SK-N-SH treated with all-trans-retinoic acid at 6 μM for 48 hours (cell line): ENCODE measurements around the gene TRAK2.

Experiments used
- ATAC-seq: fragments of 200-7000 bp; cut with Tn5 transposase; 3 replicates; pipeline ENCODE4 v1.9.1; 2020; ENCODE audit warnings: mild to moderate bottlenecking, moderate library complexity
- ARNTL ChIP-seq: fragments of 450-650 bp; formaldehyde crosslinking; IDR thresholded peaks from 2 replicates; pipeline ENCODE4 v1.5.0; 2020; ENCODE audit warnings: low read depth, mild to moderate bottlenecking, moderate library complexity, borderline replicate concordance
- BACH2 ChIP-seq: fragments of 250-450 bp; sonication (Bioruptor Pico); IDR thresholded peaks from 2 replicates; pipeline ENCODE4 v1.9.0; 2021; ENCODE audit warnings: mild to moderate bottlenecking, borderline replicate concordance
- CSDC2 ChIP-seq: fragments of 250-450 bp; sonication (Bioruptor Pico); IDR thresholded peaks from 2 replicates; pipeline ENCODE4 v1.5.0; 2020; ENCODE audit warnings: mild to moderate bottlenecking, moderate library complexity
- ESRRG ChIP-seq: fragments of 250-450 bp; sonication (Bioruptor Pico); IDR thresholded peaks from 2 replicates; pipeline ENCODE4 v1.6.1; 2021; ENCODE audit warnings: mild to moderate bottlenecking
- GLIS3 ChIP-seq: fragments of 250-450 bp; sonication (Bioruptor Pico); IDR thresholded peaks from 2 replicates; pipeline ENCODE4 v1.5.0; 2020; ENCODE audit warnings: mild to moderate bottlenecking, moderate library complexity
- ISL1 ChIP-seq: fragments of 250-450 bp; sonication (Bioruptor Pico); IDR thresholded peaks from 2 replicates; pipeline ENCODE4 v2.1.2; 2022; ENCODE audit warnings: mild to moderate bottlenecking, moderate library complexity
- OSR1 ChIP-seq: fragments of 250-450 bp; sonication (Bioruptor Pico); IDR thresholded peaks from 2 replicates; pipeline ENCODE4 v1.8.0; 2022; ENCODE audit warnings: moderate library complexity, mild to moderate bottlenecking, inconsistent platforms
- PPARA ChIP-seq: fragments of 250-450 bp; sonication (Bioruptor Pico); IDR thresholded peaks from 2 replicates; pipeline ENCODE4 v1.5.0; 2020; ENCODE audit warnings: mild to moderate bottlenecking, borderline replicate concordance
- RARB ChIP-seq: fragments of 250-450 bp; sonication (Bioruptor Pico); IDR thresholded peaks from 2 replicates; pipeline ENCODE4 v1.8.0; 2021; ENCODE audit warnings: mild to moderate bottlenecking, moderate library complexity
- SNAI2 ChIP-seq: fragments of 250-450 bp; sonication (Bioruptor Pico); IDR thresholded peaks from 2 replicates; pipeline ENCODE4 v1.5.0; 2020; ENCODE audit warnings: mild to moderate bottlenecking, moderate library complexity
- TCF4 ChIP-seq: fragments of 250-450 bp; sonication (Bioruptor Pico); IDR thresholded peaks from 2 replicates; pipeline ENCODE4 v1.8.0; 2021; ENCODE audit warnings: mild to moderate bottlenecking, moderate library complexity, borderline replicate concordance
- TOX ChIP-seq: fragments of 250-450 bp; sonication (Bioruptor Pico); IDR thresholded peaks from 2 replicates; pipeline ENCODE4 v1.8.0; 2021; ENCODE audit warnings: mild to moderate bottlenecking, moderate library complexity, borderline replicate concordance
- ZC3H10 ChIP-seq: fragments of 250-450 bp; sonication (Bioruptor Pico); IDR thresholded peaks from 2 replicates; pipeline ENCODE4 v1.5.1; 2021; ENCODE audit warnings: mild to moderate bottlenecking, moderate library complexity
- ZFP3 ChIP-seq: fragments of 250-450 bp; sonication (Bioruptor Pico); IDR thresholded peaks from 2 replicates; pipeline ENCODE4 v1.5.0; 2020; ENCODE audit warnings: mild to moderate bottlenecking, moderate library complexity
- ZFP30 ChIP-seq: fragments of 450-650 bp; formaldehyde crosslinking; IDR thresholded peaks from 2 replicates; pipeline ENCODE4 v1.5.0; 2022; ENCODE audit warnings: mild to moderate bottlenecking, moderate library complexity
- ZNF565 ChIP-seq: fragments of 450-650 bp; formaldehyde crosslinking; conservative IDR thresholded peaks from 2 replicates; pipeline ENCODE4 v1.5.0; 2020; ENCODE audit warnings: low read depth, mild to moderate bottlenecking, moderate library complexity
- ZNF8 ChIP-seq: fragments of 450-650 bp; formaldehyde crosslinking; IDR thresholded peaks from 2 replicates; pipeline ENCODE4 v1.5.0; 2020; ENCODE audit warnings: mild to moderate bottlenecking, moderate library complexity
- TF ChIP-seq, protein P1 (sequence below): fragments of 250-450 bp; sonication (Bioruptor Pico); IDR thresholded peaks from 2 replicates; pipeline ENCODE4 v1.8.0; 2021; ENCODE audit warnings: low read depth, mild to moderate bottlenecking, moderate library complexity, borderline replicate concordance
- TF ChIP-seq, protein P2 (sequence below): fragments of 250-450 bp; sonication (Bioruptor Pico); IDR thresholded peaks from 2 replicates; pipeline ENCODE4 v1.8.0; 2020; ENCODE audit warnings: mild to moderate bottlenecking, moderate library complexity, borderline replicate concordance
- TF ChIP-seq, protein P3 (sequence below): fragments of 250-450 bp; sonication (Bioruptor Pico); IDR thresholded peaks from 2 replicates; pipeline ENCODE4 v1.5.1; 2021; ENCODE audit warnings: mild to moderate bottlenecking, moderate library complexity

The TRAK2 gene

DNA sequence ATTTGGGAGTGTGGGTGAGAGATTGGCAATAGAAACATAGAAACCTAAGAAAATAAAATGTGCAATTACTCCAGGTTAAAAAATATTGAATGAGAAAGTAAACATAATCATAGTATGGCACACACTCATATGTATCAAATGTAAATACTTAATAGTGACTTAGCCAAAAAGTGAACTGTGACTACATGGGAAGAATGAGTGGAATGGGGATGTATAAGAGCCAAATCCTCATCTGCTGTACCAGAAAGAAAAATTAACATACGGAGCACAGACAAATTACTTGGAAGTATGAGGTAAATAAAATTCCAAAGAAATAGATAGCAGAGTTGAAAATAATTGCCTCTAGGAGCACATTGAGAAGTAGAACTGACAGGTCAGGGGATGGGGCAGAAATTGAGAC, 98.1 kb downstream of the TRAK2 start (continued):
- TF ChIP-seq, protein P1, sequence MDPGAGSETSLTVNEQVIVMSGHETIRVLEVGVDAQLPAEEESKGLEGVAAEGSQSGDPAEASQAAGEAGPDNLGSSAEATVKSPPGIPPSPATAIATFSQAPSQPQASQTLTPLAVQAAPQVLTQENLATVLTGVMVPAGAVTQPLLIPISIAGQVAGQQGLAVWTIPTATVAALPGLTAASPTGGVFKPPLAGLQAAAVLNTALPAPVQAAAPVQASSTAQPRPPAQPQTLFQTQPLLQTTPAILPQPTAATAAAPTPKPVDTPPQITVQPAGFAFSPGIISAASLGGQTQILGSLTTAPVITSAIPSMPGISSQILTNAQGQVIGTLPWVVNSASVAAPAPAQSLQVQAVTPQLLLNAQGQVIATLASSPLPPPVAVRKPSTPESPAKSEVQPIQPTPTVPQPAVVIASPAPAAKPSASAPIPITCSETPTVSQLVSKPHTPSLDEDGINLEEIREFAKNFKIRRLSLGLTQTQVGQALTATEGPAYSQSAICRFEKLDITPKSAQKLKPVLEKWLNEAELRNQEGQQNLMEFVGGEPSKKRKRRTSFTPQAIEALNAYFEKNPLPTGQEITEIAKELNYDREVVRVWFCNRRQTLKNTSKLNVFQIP = no peak
- TF ChIP-seq GLIS3 (CRISPR knock-in tag) (no peak), ZNF8 (CRISPR knock-in tag) (no peak), BACH2 (CRISPR knock-in tag) (no peak)

DNA sequence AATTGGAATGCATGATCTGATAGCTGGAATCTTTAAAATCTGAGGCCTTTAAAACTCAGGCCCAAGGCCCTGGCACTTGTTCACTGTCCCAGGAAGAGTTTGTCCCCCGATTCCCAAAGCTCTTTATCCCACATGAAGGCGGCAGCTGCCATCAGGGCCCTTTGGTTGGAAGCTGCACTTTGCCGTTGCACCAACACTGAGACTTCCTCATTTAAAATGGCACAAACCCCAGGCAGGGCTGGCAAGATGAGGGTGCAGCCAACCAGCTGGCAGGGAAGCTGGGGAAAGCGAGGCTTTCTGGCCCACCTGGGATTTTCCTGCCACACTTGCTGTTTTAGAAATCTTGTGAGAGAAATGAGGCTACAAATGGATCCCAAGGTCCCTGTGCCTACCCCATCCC, 100.4 kb downstream of the TRAK2 start:
- no peak for TF ChIP-seq ZFP30 (CRISPR knock-in tag)
- TF ChIP-seq, protein P2, sequence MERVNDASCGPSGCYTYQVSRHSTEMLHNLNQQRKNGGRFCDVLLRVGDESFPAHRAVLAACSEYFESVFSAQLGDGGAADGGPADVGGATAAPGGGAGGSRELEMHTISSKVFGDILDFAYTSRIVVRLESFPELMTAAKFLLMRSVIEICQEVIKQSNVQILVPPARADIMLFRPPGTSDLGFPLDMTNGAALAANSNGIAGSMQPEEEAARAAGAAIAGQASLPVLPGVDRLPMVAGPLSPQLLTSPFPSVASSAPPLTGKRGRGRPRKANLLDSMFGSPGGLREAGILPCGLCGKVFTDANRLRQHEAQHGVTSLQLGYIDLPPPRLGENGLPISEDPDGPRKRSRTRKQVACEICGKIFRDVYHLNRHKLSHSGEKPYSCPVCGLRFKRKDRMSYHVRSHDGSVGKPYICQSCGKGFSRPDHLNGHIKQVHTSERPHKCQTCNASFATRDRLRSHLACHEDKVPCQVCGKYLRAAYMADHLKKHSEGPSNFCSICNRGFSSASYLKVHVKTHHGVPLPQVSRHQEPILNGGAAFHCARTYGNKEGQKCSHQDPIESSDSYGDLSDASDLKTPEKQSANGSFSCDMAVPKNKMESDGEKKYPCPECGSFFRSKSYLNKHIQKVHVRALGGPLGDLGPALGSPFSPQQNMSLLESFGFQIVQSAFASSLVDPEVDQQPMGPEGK (CRISPR knock-in tag) = no peak
- no peak for TF ChIP-seq ESRRG (CRISPR knock-in tag)
- TF ChIP-seq RARB (CRISPR knock-in tag) = no peak
- no peak for TF ChIP-seq SNAI2 (CRISPR knock-in tag)
- no peak for TF ChIP-seq OSR1
- no peak for TF ChIP-seq BACH2 (CRISPR knock-in tag)
- TF ChIP-seq, protein P3, sequence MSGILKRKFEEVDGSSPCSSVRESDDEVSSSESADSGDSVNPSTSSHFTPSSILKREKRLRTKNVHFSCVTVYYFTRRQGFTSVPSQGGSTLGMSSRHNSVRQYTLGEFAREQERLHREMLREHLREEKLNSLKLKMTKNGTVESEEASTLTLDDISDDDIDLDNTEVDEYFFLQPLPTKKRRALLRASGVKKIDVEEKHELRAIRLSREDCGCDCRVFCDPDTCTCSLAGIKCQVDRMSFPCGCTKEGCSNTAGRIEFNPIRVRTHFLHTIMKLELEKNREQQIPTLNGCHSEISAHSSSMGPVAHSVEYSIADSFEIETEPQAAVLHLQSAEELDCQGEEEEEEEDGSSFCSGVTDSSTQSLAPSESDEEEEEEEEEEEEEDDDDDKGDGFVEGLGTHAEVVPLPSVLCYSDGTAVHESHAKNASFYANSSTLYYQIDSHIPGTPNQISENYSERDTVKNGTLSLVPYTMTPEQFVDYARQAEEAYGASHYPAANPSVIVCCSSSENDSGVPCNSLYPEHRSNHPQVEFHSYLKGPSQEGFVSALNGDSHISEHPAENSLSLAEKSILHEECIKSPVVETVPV (CRISPR knock-in tag) = no peak
- no peak for TF ChIP-seq ZNF565 (CRISPR knock-in tag)
- TF ChIP-seq TCF4 (CRISPR knock-in tag) = no peak
- no peak for TF ChIP-seq PPARA (CRISPR knock-in tag)
- TF ChIP-seq, protein P1 = no peak
- no peak for TF ChIP-seq ISL1 (CRISPR knock-in tag)
- TF ChIP-seq ZC3H10 = no peak
- no peak for TF ChIP-seq TOX
- TF ChIP-seq ARNTL (CRISPR knock-in tag) = no peak
- TF ChIP-seq CSDC2 (CRISPR knock-in tag) = no peak

DNA sequence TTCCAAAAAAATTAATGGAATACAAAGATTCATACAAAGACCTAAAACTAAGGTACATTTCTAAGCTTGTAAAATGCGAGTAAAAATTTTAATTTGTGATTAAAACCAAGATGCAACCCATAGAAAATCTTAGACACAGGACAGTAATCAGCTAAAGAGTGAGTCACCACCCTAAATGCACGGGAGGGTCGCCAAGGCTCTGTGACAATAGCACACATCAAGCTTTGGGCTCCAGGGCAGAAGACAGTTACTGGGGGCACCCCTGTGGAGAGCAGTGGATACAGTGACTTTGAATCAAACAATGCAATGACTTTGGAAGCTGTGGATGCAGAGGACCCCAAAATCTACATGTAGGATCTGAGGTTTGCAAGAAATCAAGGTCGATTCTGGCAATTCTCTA, 101.7 kb downstream of the TRAK2 start:
- ATAC-seq = no peak
- no peak for TF ChIP-seq ARNTL (CRISPR knock-in tag)
- TF ChIP-seq ISL1 (CRISPR knock-in tag) = no peak
- no peak for TF ChIP-seq PPARA (CRISPR knock-in tag)
- TF ChIP-seq TCF4 (CRISPR knock-in tag) = no peak
- no peak for TF ChIP-seq SNAI2 (CRISPR knock-in tag)

More for the DNA sequence above, 100.4 kb downstream of the TRAK2 start:
- ATAC-seq = no peak

DNA sequence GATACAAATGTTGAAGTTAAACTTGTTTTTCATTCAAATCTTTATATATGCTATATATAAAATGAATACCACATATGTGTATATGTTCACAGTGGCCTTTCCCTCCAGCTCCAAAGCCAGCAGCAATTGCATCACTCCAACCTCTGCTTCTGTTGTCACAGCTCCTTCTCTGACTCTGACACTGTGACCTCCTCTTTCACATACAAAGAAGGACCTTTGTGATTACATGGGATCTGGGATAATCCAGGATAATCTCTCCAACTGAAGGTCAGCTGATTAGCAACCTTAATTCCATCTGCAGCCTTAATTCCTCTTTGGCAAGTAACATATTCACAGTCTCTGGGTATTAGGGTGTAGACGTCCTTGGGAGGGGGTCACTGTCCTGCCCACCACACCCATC, 102.5 kb downstream of the TRAK2 start:
- TF ChIP-seq PPARA (CRISPR knock-in tag) (no peak), ZFP30 (CRISPR knock-in tag) (no peak), TOX (no peak), SNAI2 (CRISPR knock-in tag) (no peak), GLIS3 (CRISPR knock-in tag) (no peak)
- no peak for ATAC-seq

DNA sequence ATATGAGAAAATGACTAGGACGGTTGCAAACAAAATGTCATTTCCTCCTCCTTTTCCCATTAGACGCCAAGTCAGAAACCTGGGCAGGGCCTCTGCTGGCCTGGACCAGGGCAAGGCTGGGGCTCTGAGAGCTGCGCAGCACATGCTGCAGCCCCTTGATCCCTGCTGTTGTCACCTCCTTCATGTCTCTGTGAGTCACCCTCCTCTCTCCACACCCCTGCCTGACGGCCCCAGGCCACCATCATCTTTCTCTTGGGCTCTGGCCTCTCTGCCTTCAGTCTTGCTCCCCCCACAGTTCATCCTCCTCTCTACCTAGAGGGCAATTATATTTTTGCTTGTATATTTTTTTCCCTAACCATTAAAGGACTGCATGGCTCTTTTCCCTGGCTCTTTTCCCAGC, 104.1 kb downstream of the TRAK2 start:
- TF ChIP-seq GLIS3 (CRISPR knock-in tag) (no peak), RARB (CRISPR knock-in tag) (no peak), ZFP3 (CRISPR knock-in tag) (no peak), ESRRG (CRISPR knock-in tag) (no peak), ZNF8 (CRISPR knock-in tag) (no peak), SNAI2 (CRISPR knock-in tag) (no peak), ISL1 (CRISPR knock-in tag) (no peak)
- TF ChIP-seq, protein P1 = no peak
- TF ChIP-seq, protein P2 (CRISPR knock-in tag) = no peak
- ATAC-seq = no peak
